SK-N-SH (cell line): ENCODE measurements around the gene KCNK18. TPM values are rescaled to one million over a fixed set of nuclear protein-coding genes. Genes with fewer than 3 reads are reported as not detected.

Source experiments
- CTCF ChIA-PET: fragments of 300-600, 350-600 bp; formaldehyde crosslinking; extraction: SDS; loops from one replicate; lab custom pipeline; 2021; lab: Yijun Ruan, JAX
- POLR2A ChIA-PET: fragments of 350-600 bp; sonication (Branson Sonifier 250); formaldehyde crosslinking; extraction: SDS; loops from one replicate; lab custom pipeline; 2020; ENCODE audit warnings: antibody characterized with exemption, inconsistent platforms; lab: Yijun Ruan, JAX
- DNase-seq: peaks from one replicate; pipeline ENCODE4 v3.0.0; 2012
- H2AFZ ChIP-seq: fragments of 200-600 bp; sonication (generic); 2 replicates; pipeline ENCODE4 v1.8.1; 2016; ENCODE audit warnings: antibody characterized with exemption, mild to moderate bottlenecking, low read depth
- H3F3A ChIP-seq: fragments of 200-600 bp; sonication (generic); replicated peaks from 2 replicates; pipeline ENCODE3; 2016; ENCODE audit warnings: antibody characterized with exemption, mild to moderate bottlenecking; ENCODE audit not compliant: insufficient read depth
- H3K27ac ChIP-seq, 2 experiments: fragments of 200-500 bp in 1 of 2; fragments of 200-600 bp in 1 of 2; sonication (Bioruptor generic) in 1 of 2; sonication (generic), shearing (Covaris generic) in 1 of 2; 2 replicates each; pipeline versions ENCODE4 v1.5.1 to v1.6.1; 2014 to 2016; ENCODE audit warnings: low read depth in 2 of 2, inconsistent platforms in 1 of 2, low read length in 1 of 2, mild to moderate bottlenecking in 1 of 2, mixed read lengths in 1 of 2
- H3K27me3 ChIP-seq: fragments of 200-600 bp; sonication (generic), shearing (Covaris generic); 2 replicates; pipeline ENCODE4 v1.6.1; 2016; ENCODE audit warnings: mixed run types; ENCODE audit not compliant: insufficient read depth
- H3K36me3 ChIP-seq, 2 experiments: fragments of 200-500 bp in 1 of 2; fragments of 200-600 bp in 1 of 2; sonication (Bioruptor generic) in 1 of 2; sonication (generic) in 1 of 2; replicated peaks in 1 of 2; 2 replicates each; pipeline versions ENCODE3 to v1.5.1; 2014 to 2016; ENCODE audit warnings: low read length in 1 of 2, mild to moderate bottlenecking in 1 of 2; ENCODE audit not compliant: insufficient read depth in 2 of 2, control insufficient read depth in 1 of 2
- H3K4me1 ChIP-seq, 2 experiments: fragments of 200-500 bp in 1 of 2; fragments of 200-600 bp in 1 of 2; sonication (Bioruptor generic) in 1 of 2; sonication (generic), shearing (Covaris generic) in 1 of 2; 2 replicates each; pipeline versions ENCODE4 v1.5.1 to v1.6.1; 2014 to 2016; ENCODE audit warnings: low read depth in 1 of 2, low read length in 1 of 2, mixed run types in 1 of 2; ENCODE audit not compliant: insufficient read depth in 2 of 2, control insufficient read depth in 1 of 2
- H3K4me2 ChIP-seq: fragments of 200-600 bp; sonication (generic), shearing (Covaris generic); 2 replicates; pipeline ENCODE4 v1.6.1; 2017; ENCODE audit warnings: mixed run types
- H3K4me3 ChIP-seq, 2 experiments: fragments of 200-500 bp in 1 of 2; fragments of 200-600 bp in 1 of 2; sonication (Bioruptor generic) in 1 of 2; sonication (generic), shearing (Covaris generic) in 1 of 2; 2 replicates each; pipeline versions ENCODE4 v1.5.1 to v1.8.1; 2014 to 2016; ENCODE audit warnings: low read depth in 2 of 2, inconsistent platforms in 1 of 2, low read length in 1 of 2, mild to moderate bottlenecking in 1 of 2, mixed read lengths in 1 of 2, moderate library complexity in 1 of 2
- H3K79me2 ChIP-seq: fragments of 200-600 bp; sonication (generic); 2 replicates; pipeline ENCODE4 v1.8.1; 2017; ENCODE audit warnings: mild to moderate bottlenecking; ENCODE audit not compliant: insufficient read depth
- H3K9ac ChIP-seq: fragments of 200-600 bp; sonication (generic); 2 replicates; pipeline ENCODE4 v1.6.1; 2017; ENCODE audit warnings: mixed run types
- H3K9me2 ChIP-seq: fragments of 200-600 bp; sonication (generic); 2 replicates; pipeline ENCODE4 v1.6.1; 2017; ENCODE audit warnings: mixed run types
- H3K9me3 ChIP-seq: fragments of 200-600 bp; sonication (generic); 2 replicates; pipeline ENCODE4 v1.6.1; 2017; ENCODE audit warnings: mixed run types, mild to moderate bottlenecking, moderate library complexity
- H4K20me1 ChIP-seq: fragments of 200-600 bp; sonication (generic); 2 replicates; pipeline ENCODE4 v1.6.1; 2017; ENCODE audit warnings: mild to moderate bottlenecking, mixed run types; ENCODE audit not compliant: insufficient read depth
- CHD2 ChIP-seq: fragments of 150-350 bp; IDR thresholded peaks from 2 replicates; pipeline ENCODE4 v1.6.1; 2018; ENCODE audit warnings: low read length; ENCODE audit not compliant: partially characterized antibody
- FOXJ3 ChIP-seq: sonication (generic); formaldehyde crosslinking; IDR thresholded peaks from 2 replicates; pipeline ENCODE4 v1.5.1; 2020; ENCODE audit warnings: mild to moderate bottlenecking, missing genetic modification reagents
- GABPA ChIP-seq: IDR thresholded peaks from 2 replicates; pipeline ENCODE4 v1.4.0; 2012; ENCODE audit warnings: low read depth, mild to moderate bottlenecking
- MXI1 ChIP-seq: IDR thresholded peaks from 2 replicates; pipeline ENCODE4 v1.6.1; 2012; ENCODE audit warnings: mild to moderate bottlenecking, low read depth, low read length, improper control_type of control experiment
- NFIC ChIP-seq: IDR thresholded peaks from 2 replicates; pipeline ENCODE4 v1.4.0; 2012; ENCODE audit warnings: borderline replicate concordance
- RCOR1 ChIP-seq: fragments of 150-350 bp; IDR thresholded peaks from 2 replicates; pipeline ENCODE4 v1.6.1; 2017; ENCODE audit warnings: antibody characterized with exemption, low read length
- RXRA ChIP-seq: IDR thresholded peaks from 2 replicates; pipeline ENCODE4 v1.4.0; 2012; ENCODE audit warnings: low read depth, mild to moderate bottlenecking, borderline replicate concordance
- SIN3A ChIP-seq: IDR thresholded peaks from 2 replicates; pipeline ENCODE4 v1.6.1; 2012; ENCODE audit warnings: low read depth, mild to moderate bottlenecking, low read length, moderate library complexity, borderline replicate concordance
- SMC3 ChIP-seq: IDR thresholded peaks from 2 replicates; pipeline ENCODE4 v1.6.1; 2012; ENCODE audit warnings: low read depth, low read length, improper control_type of control experiment
- YY1 ChIP-seq: IDR thresholded peaks from 2 replicates; pipeline ENCODE4 v1.4.0; 2012; ENCODE audit warnings: low read depth, mild to moderate bottlenecking
- WGBS: methylation state at CpG from one replicate; pipeline ENCODE4 v1.1.6; 2017; ENCODE audit warnings: low lambda C conversion rate; 5-methylcytosine and 5-hydroxymethylcytosine counted together
- polyA plus RNA-seq, 3 experiments: library from polyadenylated mRNA; depleted of rRNA; stranded (reverse); fragments of >200 nt; gene quantifications; 2 replicates each; pipeline ENCODE4 v1.2.3, GENCODE V29; 2012
- TF ChIP-seq, protein P1 (sequence below): IDR thresholded peaks from 2 replicates; pipeline ENCODE4 v1.6.1; 2012; ENCODE audit warnings: mild to moderate bottlenecking, low read depth, low read length, moderate library complexity
- TF ChIP-seq, protein P2 (sequence below): IDR thresholded peaks from 2 replicates; pipeline ENCODE4 v1.4.0; 2012; ENCODE audit warnings: low read depth, borderline replicate concordance
- TF ChIP-seq, protein P3 (sequence below): fragments of 150-350 bp; IDR thresholded peaks from 2 replicates; pipeline ENCODE4 v1.6.1; 2016; ENCODE audit warnings: mild to moderate bottlenecking, low read depth, low read length
- TF ChIP-seq, protein P4 (sequence below): fragments of 200-600 bp; sonication (generic); IDR thresholded peaks from 2 replicates; pipeline ENCODE4 v1.6.1; 2017; ENCODE audit warnings: antibody characterized with exemption, mild to moderate bottlenecking, moderate library complexity

The KCNK18 gene
- polyA plus RNA-seq, 1 of the 3 experiments (the other 2 are of a cell fraction), result not detected

DNA sequence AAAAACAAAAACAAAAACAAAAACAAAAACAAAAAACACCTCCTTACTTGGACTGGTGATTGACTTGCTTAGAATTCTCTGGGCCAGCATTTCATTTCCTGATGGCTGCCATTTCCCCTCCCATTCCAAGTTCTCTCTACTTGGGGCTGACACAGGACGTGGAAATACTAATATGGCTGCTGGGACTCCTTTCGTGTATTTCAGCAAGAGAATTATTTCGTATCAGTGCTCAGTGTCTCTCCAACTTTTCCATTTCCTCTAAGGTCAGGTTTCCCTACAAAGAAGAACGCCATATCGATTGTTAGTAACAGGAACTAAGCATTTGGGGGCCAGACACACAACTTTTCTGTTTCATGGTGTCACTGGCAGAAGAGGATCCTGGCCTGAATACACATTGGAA is 36.7 kb upstream of the KCNK18 start:
- Histone ChIP-seq H3K4me1 (peaks cover 0 to 3% of the 10 kb centered on the region in 2 experiments; a peak in 1 of 4 replicates), H3K79me2 (no peaks in the 10 kb centered on the region), H2AFZ (no peak overlapping the region), H3K9me3 (no peaks in the 10 kb centered on the region), H3K36me3 (no peaks in the 10 kb centered on the region), H3K9me2 (no peaks in the 10 kb centered on the region), H3K27me3 (peaks cover 75% of the 10 kb centered on the region), H3K4me2 (no peak overlapping the region), H3K4me3 (no peak overlapping the region), H3K9ac (no peak overlapping the region), H4K20me1 (no peaks in the 10 kb centered on the region), H3F3A (no peaks in the 10 kb centered on the region), H3K27ac (no peak overlapping the region)
- CTCF ChIA-PET, result interaction anchor here (7.2 kb wide), 1 partner anchor 7 kb away, joined by 46 read pairs; no protein-coding TSS in a partner anchor
- DNase-seq, result no peak
- POLR2A ChIA-PET, result no interaction called here
- 17% methylated on average over 5 of the region's 5 CpGs for WGBS
- TF ChIP-seq SIN3A (no peak), RCOR1 (no peak), GABPA (no peak), MXI1 (no peak), RXRA (no peak), CHD2 (no peak), SMC3 (no peak)
- TF ChIP-seq, protein P1, sequence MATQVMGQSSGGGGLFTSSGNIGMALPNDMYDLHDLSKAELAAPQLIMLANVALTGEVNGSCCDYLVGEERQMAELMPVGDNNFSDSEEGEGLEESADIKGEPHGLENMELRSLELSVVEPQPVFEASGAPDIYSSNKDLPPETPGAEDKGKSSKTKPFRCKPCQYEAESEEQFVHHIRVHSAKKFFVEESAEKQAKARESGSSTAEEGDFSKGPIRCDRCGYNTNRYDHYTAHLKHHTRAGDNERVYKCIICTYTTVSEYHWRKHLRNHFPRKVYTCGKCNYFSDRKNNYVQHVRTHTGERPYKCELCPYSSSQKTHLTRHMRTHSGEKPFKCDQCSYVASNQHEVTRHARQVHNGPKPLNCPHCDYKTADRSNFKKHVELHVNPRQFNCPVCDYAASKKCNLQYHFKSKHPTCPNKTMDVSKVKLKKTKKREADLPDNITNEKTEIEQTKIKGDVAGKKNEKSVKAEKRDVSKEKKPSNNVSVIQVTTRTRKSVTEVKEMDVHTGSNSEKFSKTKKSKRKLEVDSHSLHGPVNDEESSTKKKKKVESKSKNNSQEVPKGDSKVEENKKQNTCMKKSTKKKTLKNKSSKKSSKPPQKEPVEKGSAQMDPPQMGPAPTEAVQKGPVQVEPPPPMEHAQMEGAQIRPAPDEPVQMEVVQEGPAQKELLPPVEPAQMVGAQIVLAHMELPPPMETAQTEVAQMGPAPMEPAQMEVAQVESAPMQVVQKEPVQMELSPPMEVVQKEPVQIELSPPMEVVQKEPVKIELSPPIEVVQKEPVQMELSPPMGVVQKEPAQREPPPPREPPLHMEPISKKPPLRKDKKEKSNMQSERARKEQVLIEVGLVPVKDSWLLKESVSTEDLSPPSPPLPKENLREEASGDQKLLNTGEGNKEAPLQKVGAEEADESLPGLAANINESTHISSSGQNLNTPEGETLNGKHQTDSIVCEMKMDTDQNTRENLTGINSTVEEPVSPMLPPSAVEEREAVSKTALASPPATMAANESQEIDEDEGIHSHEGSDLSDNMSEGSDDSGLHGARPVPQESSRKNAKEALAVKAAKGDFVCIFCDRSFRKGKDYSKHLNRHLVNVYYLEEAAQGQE, result no peak
- TF ChIP-seq, protein P2, sequence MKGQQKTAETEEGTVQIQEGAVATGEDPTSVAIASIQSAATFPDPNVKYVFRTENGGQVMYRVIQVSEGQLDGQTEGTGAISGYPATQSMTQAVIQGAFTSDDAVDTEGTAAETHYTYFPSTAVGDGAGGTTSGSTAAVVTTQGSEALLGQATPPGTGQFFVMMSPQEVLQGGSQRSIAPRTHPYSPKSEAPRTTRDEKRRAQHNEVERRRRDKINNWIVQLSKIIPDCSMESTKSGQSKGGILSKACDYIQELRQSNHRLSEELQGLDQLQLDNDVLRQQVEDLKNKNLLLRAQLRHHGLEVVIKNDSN, result no peak

DNA sequence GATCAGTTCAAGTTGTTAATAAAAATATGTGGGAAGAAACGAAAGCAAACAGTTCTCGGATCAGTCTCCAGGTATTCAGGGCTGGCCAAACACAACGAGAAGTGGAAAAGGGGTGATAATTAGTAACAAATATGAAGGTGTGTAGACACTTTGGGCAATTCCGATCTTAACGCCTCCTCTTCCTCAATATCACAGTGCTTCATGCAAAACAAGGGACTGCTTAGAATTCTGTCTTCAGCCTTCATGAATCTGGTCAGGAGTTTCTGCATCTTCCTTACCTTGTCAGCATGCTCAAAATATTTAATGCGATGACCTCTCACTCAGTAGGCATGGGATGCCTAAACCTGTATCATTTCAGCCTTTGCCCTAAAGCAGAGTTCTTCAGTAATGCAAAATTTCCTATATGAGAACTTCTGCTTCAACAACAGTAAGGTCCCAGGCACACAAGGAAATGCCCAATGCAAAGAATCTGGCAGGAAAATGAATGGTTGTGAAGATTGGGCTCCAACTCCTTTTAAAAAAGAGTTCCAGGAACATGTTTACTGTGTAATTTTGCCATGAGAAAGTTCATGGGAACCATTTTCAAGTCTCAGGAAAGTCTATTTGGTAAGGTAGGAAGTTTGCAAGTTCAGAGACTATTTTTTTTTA is 35.8 kb upstream of the KCNK18 start:
- H3K9me2 ChIP-seq, result no peaks in the 10 kb centered on the region
- no peak overlapping the region for H3K4me3 ChIP-seq
- no peaks in the 10 kb centered on the region for H3K9me3 ChIP-seq
- H3K27ac ChIP-seq, result no peak overlapping the region
- no peak overlapping the region for H3K4me2 ChIP-seq
- H3K27me3 ChIP-seq, result peaks cover 84% of the 10 kb centered on the region
- POLR2A ChIA-PET, result no interaction called here
- H3K9ac ChIP-seq, result no peak overlapping the region
- no peaks in the 10 kb centered on the region for H3K36me3 ChIP-seq
- H3K4me1 ChIP-seq, result peaks cover 0 to 3% of the 10 kb centered on the region in 2 experiments; a peak in 1 of 4 replicates
- CTCF ChIA-PET, result interaction anchor here (0.8 kb wide), 1 partner anchor 17 kb away, joined by 3 read pairs; no protein-coding TSS in a partner anchor
- WGBS, result 9% methylated on average over 6 of the region's 6 CpGs
- H2AFZ ChIP-seq, result no peak overlapping the region
- no peak for DNase-seq
- H4K20me1 ChIP-seq, result no peaks in the 10 kb centered on the region
- H3K79me2 ChIP-seq, result no peaks in the 10 kb centered on the region
- no peaks in the 10 kb centered on the region for H3F3A ChIP-seq
- no peak for TF ChIP-seq FOXJ3 (CRISPR knock-in tag)
- TF ChIP-seq, protein P3, sequence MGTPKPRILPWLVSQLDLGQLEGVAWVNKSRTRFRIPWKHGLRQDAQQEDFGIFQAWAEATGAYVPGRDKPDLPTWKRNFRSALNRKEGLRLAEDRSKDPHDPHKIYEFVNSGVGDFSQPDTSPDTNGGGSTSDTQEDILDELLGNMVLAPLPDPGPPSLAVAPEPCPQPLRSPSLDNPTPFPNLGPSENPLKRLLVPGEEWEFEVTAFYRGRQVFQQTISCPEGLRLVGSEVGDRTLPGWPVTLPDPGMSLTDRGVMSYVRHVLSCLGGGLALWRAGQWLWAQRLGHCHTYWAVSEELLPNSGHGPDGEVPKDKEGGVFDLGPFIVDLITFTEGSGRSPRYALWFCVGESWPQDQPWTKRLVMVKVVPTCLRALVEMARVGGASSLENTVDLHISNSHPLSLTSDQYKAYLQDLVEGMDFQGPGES, result no peak
- no peak for TF ChIP-seq NFIC
- TF ChIP-seq RXRA, result no peak
- TF ChIP-seq, protein P1, result no peak
- TF ChIP-seq, protein P4, sequence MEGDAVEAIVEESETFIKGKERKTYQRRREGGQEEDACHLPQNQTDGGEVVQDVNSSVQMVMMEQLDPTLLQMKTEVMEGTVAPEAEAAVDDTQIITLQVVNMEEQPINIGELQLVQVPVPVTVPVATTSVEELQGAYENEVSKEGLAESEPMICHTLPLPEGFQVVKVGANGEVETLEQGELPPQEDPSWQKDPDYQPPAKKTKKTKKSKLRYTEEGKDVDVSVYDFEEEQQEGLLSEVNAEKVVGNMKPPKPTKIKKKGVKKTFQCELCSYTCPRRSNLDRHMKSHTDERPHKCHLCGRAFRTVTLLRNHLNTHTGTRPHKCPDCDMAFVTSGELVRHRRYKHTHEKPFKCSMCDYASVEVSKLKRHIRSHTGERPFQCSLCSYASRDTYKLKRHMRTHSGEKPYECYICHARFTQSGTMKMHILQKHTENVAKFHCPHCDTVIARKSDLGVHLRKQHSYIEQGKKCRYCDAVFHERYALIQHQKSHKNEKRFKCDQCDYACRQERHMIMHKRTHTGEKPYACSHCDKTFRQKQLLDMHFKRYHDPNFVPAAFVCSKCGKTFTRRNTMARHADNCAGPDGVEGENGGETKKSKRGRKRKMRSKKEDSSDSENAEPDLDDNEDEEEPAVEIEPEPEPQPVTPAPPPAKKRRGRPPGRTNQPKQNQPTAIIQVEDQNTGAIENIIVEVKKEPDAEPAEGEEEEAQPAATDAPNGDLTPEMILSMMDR, result no peak
- no peak for TF ChIP-seq YY1
- no peak for TF ChIP-seq MXI1
